Endothelial cell (in vitro differentiated cells): ENCODE results near the gene KRTAP10-6. TPM values are rescaled to one million over a fixed set of nuclear protein-coding genes. Genes with fewer than 3 reads are reported as not detected.
A peak's percentile ranks its signal among the peaks of the same experiment; 100 is the strongest.
"Not testable (repeated sequence)": the region's sequence is repeated elsewhere in the genome, so short reads cannot be mapped to it uniquely, and the experiment has no call there.

Experiments used
- DNase-seq: peaks from one replicate; pipeline ENCODE4 v3.0.0; 2021; ENCODE audit warnings: low spot score
- H3K27ac Mint-ChIP-seq: one replicate; pipeline ENCODE4 v1.8.0; 2021; ENCODE audit warnings: mixed read lengths, inconsistent platforms; ENCODE audit not compliant: unreplicated experiment
- H3K27me3 Mint-ChIP-seq: one replicate; pipeline ENCODE4 v1.8.0; 2021; ENCODE audit warnings: mild to moderate bottlenecking, moderate library complexity, mixed read lengths, inconsistent platforms; ENCODE audit not compliant: unreplicated experiment
- H3K36me3 Mint-ChIP-seq: one replicate; pipeline ENCODE4 v1.8.0; 2021; ENCODE audit warnings: mild to moderate bottlenecking, low read depth, mixed read lengths, inconsistent platforms; ENCODE audit not compliant: unreplicated experiment
- H3K4me1 Mint-ChIP-seq: one replicate; pipeline ENCODE4 v1.8.0; 2021; ENCODE audit warnings: mild to moderate bottlenecking, mixed read lengths, inconsistent platforms; ENCODE audit not compliant: unreplicated experiment
- H3K4me3 Mint-ChIP-seq: one replicate; pipeline ENCODE4 v1.8.0; 2021; ENCODE audit warnings: mild to moderate bottlenecking, mixed read lengths, inconsistent platforms; ENCODE audit not compliant: unreplicated experiment
- H3K9me3 Mint-ChIP-seq: one replicate; pipeline ENCODE4 v1.8.0; 2021; ENCODE audit warnings: mixed read lengths, inconsistent platforms; ENCODE audit not compliant: unreplicated experiment
- total RNA-seq: library from RNA; stranded (reverse); fragmentation: NEBNext Ultra II Directional; extraction: Animal tissue kit (Norgen Biotek cat#: 25700); gene quantifications from one replicate; pipeline ENCODE4 v1.2.1, GENCODE V29; 2021; ENCODE audit not compliant: unreplicated experiment
- TF ChIP-seq, protein P1 (sequence below): fragments of 200-600 bp; sonication (generic); IDR thresholded peaks from one replicate; pipeline ENCODE4 v1.5.0; 2021; ENCODE audit warnings: antibody characterized with exemption; ENCODE audit not compliant: unreplicated experiment

KRTAP10-6 gene
- total RNA-seq, 1 donor from 2014 or later, result not detected

DNA sequence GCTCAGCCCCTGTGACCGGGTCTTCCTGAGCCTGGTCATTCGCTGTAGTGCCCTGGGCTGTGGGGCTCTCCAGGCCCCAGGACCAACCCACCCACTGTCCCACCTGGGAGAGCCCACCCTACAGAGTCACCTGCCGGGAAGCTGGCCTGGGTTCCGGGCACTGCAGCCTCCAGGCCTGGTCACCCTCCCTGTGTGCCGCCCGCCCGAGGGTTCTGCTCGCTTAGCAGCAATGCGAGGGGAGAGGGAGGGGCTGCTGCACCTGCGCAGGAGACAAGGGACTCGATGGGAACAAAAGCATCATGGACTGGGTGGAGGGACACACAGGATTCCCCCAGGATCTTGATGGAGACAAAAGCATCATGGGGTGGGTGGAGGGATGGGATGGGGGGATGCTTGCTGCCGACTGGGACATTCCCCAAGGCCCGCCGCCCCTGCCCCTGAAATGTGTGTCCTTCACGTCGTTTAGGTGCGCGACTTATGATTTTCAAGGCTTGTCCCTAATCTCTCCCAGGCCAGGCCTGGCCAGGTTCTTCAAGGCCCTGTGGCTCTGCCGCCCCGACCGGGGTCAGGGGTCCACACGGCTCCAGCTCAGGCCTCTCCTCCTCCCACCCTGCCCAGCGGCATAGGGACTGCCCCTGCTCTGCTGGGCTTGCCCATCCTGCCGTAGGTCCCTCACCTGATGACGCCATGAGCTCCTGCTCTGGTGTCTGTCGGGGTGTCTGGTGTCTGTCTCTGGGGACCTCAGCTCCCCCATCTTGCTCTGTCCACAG, 21.3 kb upstream of the KRTAP10-6 start:
- Mint-ChIP-seq H3K27me3 (peaks cover 4% of the 10 kb centered on the region), H3K27ac (no peak overlapping the region), H3K36me3 (peaks cover 13% of the 10 kb centered on the region), H3K4me3 (no peak overlapping the region), H3K4me1 (peaks cover 4% of the 10 kb centered on the region), H3K9me3 (peaks cover 12% of the 10 kb centered on the region)
- DNase-seq, result no peak
- TF ChIP-seq, protein P1, sequence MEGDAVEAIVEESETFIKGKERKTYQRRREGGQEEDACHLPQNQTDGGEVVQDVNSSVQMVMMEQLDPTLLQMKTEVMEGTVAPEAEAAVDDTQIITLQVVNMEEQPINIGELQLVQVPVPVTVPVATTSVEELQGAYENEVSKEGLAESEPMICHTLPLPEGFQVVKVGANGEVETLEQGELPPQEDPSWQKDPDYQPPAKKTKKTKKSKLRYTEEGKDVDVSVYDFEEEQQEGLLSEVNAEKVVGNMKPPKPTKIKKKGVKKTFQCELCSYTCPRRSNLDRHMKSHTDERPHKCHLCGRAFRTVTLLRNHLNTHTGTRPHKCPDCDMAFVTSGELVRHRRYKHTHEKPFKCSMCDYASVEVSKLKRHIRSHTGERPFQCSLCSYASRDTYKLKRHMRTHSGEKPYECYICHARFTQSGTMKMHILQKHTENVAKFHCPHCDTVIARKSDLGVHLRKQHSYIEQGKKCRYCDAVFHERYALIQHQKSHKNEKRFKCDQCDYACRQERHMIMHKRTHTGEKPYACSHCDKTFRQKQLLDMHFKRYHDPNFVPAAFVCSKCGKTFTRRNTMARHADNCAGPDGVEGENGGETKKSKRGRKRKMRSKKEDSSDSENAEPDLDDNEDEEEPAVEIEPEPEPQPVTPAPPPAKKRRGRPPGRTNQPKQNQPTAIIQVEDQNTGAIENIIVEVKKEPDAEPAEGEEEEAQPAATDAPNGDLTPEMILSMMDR, result no peak

DNA sequence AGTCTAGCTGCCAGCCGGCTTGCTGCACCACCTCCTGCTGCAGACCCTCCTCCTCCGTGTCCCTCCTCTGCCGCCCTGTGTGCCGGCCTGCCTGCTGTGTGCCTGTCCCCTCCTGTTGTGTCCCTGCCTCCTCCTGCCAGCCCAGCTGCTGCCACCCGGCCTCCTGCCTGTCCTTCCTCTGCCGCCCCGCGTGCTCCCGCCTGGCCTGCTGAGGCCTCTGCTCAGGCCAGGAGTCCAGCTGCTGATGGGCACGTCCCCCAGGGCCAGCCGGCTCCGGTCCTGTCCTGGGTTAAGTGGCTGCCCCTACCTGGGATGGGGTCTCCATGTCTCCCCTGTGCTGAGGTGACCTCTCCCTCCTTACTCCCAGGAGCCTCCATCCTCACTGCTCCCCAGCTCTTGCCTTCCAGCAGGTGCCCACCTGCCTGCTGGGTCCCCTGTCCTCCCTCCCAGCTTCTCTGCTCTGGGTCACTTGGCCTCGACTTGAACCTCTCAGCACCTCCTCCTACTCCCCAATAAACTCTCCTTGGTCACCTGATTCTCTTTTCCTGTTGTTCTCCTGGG, 20.4 kb upstream of the KRTAP10-6 start:
- Mint-ChIP-seq H3K27me3 (peaks cover 4% of the 10 kb centered on the region), H3K27ac (no peak overlapping the region), H3K4me3 (no peak overlapping the region), H3K36me3 (peaks cover 13% of the 10 kb centered on the region), H3K4me1 (no peaks in the 10 kb centered on the region), H3K9me3 (peaks cover 12% of the 10 kb centered on the region)
- DNase-seq, result no peak
- TF ChIP-seq, protein P1, result no peak

DNA sequence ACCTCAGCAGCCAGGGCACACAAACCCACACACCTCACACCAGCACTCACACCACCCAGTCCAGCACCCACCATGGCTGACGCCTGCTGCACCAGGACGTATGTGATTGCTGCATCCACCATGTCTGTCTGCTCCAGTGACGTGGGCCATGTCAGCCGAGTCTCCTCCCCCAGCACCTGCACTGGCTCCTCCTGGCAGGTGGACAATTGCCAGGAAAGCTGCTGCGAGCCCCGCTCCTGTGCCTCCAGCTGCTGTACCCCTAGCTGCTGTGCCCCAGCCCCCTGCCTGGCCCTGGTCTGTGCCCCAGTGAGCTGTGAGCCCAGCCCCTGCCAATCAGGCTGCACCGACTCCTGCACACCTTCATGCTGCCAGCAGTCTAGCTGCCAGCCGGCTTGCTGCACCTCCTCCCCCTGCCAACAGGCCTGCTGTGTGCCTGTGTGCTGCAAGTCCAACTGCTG, 19.8 kb upstream of the KRTAP10-6 start, which contains the start of gene KRTAP10-8:
TSS of gene KRTAP10-8 (plus strand) at position 51 of the 458 bp plus-strand sequence. CDS start at position 73, 22 bp downstream.
- Mint-ChIP-seq H3K4me1 (no peaks in the 10 kb centered on the region), H3K4me3 (no peak within 1 kb of the TSS), H3K27me3 (peaks cover 4% of the 10 kb centered on the region)

DNA sequence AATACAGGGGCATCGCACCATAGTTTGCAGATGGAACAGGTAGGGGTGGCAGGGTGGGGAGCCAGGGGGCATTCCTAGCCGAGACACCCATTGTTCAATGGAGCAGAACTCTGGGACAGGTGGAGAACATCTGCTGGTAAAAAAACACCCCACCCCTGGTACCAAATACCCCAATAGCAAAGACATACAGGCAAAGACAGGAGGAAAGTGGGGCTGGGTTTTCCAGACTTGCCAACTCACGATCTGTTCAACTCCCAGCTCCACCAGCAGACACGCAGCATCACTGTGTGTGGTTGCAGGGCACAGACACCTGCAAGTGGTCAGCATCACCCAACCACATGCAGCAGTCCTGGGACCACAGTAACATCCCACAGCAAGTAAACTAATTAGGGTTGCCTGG, 19.2 kb upstream of the KRTAP10-6 start:
- peaks cover 12% of the 10 kb centered on the region for H3K9me3 Mint-ChIP-seq
- H3K4me3 Mint-ChIP-seq, result no peak overlapping the region
- no peak for DNase-seq
- TF ChIP-seq, protein P1, result no peak
- peaks cover 5% of the 10 kb centered on the region for H3K27me3 Mint-ChIP-seq
- H3K4me1 Mint-ChIP-seq, result no peaks in the 10 kb centered on the region
- H3K36me3 Mint-ChIP-seq, result peaks cover 13% of the 10 kb centered on the region
- H3K27ac Mint-ChIP-seq, result no peak overlapping the region

More for the DNA sequence above, 19.8 kb upstream of the KRTAP10-6 start, which contains the start of gene KRTAP10-8:
- Mint-ChIP-seq H3K36me3 (peaks cover 13% of the 10 kb centered on the region), H3K27ac (peak within 1 kb of the TSS; percentile 37), H3K9me3 (peaks cover 12% of the 10 kb centered on the region)
- TF ChIP-seq, protein P1, result no peak
- no peak for DNase-seq

DNA sequence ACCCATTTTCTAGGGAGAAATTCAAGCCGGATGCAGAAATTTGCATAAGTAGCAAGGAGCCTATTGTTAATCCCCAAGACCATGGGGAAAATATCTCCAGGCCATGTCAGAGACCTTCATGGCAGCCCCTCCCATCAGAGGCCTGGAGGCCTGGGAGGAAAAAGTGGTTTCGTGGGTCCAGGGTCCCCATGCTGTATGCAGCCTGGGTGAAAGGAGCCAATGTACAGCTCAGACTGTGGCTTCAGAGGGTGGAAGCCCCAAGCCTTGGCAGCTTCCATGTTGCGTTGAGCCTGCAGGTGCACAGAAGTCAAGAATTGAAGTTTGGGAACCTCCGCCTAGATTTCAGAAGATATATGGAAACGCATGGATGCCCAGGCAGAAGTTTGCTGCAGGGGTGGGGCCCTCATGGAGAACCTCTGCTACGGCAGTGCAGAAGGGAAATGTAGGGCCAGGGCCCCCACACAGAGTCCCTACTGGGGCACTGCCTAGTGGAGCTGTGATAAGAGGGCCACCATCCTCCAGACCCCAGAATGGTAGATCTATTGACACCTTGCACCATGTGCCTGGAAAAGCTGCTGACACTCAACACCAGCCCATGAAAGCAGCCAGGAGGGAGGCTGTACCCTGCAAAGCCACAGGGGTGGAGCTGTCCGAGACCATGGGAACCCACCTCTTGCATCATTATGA, 18.0 kb upstream of the KRTAP10-6 start:
- not testable (repeated sequence) for DNase-seq, H3K4me1 Mint-ChIP-seq, H3K4me3 Mint-ChIP-seq, H3K27ac Mint-ChIP-seq, H3K27me3 Mint-ChIP-seq
- Mint-ChIP-seq H3K9me3 (peaks cover 12% of the 10 kb centered on the region), H3K36me3 (peaks cover 13% of the 10 kb centered on the region)
